ENCODE data around the gene BTN3A1.

DNA sequence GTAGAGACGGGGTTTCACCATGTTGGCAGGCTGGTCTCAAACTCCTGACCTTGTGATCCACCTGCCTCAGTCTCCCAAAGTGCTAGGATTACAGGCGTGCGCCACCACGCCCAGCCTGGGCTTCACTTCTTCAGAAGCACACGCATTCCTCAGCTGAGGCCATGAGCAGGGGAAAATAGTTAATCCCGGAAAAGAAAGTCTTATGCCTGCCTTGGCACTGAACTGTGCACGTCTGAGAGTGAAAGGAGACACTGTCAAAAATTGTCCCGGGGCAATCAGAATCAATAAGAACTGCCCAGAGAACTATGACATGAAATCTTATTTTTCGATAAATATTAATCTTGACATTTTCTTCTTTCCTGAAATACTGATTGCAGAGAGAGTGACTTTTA, 16.3 kb upstream of the BTN3A1 start:
- TF ChIP-seq, protein P1, sequence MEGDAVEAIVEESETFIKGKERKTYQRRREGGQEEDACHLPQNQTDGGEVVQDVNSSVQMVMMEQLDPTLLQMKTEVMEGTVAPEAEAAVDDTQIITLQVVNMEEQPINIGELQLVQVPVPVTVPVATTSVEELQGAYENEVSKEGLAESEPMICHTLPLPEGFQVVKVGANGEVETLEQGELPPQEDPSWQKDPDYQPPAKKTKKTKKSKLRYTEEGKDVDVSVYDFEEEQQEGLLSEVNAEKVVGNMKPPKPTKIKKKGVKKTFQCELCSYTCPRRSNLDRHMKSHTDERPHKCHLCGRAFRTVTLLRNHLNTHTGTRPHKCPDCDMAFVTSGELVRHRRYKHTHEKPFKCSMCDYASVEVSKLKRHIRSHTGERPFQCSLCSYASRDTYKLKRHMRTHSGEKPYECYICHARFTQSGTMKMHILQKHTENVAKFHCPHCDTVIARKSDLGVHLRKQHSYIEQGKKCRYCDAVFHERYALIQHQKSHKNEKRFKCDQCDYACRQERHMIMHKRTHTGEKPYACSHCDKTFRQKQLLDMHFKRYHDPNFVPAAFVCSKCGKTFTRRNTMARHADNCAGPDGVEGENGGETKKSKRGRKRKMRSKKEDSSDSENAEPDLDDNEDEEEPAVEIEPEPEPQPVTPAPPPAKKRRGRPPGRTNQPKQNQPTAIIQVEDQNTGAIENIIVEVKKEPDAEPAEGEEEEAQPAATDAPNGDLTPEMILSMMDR (conservative IDR thresholded peaks at IDR 0.05; ENCODE audit: low read depth, low read length): no peak
- TF ChIP-seq EZH2phosphoT487 (IDR thresholded peaks at IDR 0.05; ENCODE audit: borderline replicate concordance, low read length) (no peak), EZH2 (IDR thresholded peaks at IDR 0.05; ENCODE audit: low read length, unreplicated experiment) (no peak)
